NCI-H146 treated with DMSO at 0.1 percent for 48 hours (cell line): ENCODE results near the gene FH.

ENCODE experiments used
- DNase-seq: peaks from one replicate; lab custom pipeline; 2025; ENCODE audit not compliant: unreplicated experiment; lab: John Stamatoyannopoulos, UW

Gene FH

DNA sequence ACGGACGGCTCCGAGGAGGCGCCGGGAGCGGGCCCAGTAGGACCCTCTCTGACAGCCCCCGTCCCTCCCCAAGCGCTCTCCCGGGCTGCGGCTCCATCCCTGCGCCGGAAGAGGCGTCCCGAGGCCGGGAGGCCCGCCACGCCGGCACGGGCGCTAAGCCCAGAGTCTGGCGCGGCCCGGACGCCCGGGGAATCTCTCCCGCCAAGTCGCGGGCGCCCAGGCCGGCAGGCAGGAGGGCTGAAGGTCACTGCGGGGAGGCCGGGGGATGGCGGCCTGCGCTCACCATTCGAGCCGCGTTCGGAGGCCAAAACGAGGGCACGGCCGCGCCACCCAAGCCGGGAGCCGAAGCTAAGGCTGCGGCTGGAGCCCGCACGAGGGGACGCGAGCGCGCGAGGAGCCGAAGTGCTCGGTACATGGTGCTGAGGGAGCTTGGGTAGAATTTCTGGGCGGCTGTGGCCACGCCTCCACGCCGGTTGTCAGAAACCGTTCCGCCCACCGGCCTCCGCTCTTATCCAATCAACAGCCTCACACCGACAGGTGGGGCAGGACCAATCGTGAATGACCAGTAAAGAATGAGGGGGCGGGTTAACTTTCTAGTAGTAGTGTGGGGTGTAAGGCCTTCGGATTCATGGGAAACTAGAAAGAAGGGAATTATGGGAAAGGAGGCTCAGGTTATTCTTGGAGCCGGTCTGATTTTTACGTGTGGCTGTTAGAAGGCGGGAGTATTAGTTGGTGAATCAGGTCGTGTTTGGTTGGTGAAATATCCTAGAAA is at the start of gene FH:
Gene FH (minus strand): TSS at position 448 of the 772 bp plus-strand sequence. CDS start 33 bp downstream, at position 415.
- peak; percentile 99 for DNase-seq

DNA sequence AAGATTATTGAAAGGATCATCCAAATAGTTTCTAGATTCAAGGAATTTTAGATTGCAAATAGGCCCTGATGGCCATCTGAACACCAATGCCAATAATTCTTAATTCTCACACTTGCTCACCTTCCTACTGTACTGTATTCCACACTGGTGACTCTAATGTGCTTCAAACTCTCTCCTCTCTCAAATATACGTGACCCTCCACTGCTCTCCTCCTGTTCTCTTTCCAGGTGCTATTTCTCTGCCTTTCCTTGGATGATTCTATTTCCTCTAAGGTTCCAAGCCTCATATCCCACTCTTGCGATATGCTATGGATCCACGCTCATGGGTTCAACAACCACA is 41.3 kb upstream of the FH start:
- DNase-seq, result no peak

DNA sequence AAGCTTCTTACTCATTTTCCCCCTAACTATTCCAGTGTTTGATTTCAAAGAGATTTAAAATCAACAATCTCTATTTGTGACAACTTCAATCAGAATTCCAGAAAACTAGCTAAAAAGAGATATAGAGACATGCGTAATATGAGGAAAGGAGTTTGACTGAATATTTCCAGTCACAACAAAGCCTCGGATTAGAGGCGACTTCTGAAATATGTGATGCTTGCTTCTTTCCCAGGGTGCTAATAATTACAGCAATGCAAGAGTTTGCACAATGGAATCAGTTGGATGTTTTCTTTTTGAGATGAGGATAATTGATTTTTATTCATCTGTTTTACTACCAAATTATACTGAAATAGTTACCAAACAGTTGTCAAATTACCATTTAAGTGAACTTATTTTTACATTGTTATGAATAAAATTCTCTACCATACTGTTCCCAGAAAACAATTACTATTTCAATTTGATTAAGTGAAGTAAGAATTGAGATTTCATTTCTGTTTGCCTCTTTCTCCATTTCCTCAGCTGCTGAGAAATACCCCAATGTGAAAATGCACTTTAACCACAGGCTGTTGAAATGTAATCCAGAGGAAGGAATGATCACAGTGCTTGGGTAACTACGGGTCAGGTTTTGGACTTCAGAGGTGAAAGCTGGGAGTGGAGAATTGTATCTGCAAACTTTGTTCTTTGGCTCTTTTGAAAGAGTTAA is 40.7 kb upstream of the FH start:
- no peak for DNase-seq

DNA sequence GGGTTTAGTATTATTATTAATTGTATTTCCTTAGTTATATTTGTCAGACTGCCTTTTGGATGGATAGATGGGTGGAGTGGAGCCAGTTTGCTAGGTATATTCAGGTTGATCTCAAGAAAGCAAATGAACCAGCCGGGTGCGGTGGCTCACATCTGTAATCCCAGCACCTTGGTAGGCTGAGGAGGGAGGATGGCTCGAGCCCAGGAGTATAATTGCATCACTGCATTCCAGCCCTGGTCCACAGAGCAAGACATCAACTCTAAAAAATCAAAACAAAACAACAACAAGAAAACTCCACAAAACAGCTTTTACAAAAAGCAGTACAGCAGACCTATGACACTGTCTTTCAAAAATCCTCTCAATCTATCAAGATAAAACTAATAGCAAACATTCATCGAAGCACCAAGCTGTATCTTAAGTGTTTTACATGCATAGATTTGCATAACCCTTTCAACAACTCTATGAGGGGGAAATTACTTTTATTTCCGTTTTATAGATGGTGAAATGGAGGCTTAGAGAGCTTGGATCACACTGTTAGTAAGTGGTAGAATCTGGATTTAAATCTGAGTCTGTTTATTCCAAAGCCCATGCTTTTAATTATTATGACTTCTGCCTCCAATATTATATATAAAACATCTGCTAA is 38.1 kb upstream of the FH start:
- no peak for DNase-seq

DNA sequence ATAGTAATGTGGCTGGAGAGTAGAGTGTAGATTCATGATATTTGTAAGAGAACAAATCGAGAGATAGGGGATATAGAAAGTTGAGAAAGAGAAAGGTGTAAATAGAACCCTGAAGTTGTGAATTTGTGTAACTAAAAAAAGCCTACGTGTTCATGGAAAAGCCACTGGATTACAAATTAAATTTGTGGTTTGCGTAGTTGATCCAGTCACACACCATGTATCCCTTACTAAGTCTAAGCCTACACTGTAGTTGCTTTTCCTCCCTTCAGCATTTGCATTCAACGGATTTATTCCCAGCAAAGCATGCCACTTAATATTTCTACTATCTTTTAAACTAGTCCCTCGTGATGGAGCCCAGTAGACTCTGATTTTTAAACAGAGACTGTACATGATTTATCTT is 37.5 kb upstream of the FH start:
- DNase-seq, result no peak

DNA sequence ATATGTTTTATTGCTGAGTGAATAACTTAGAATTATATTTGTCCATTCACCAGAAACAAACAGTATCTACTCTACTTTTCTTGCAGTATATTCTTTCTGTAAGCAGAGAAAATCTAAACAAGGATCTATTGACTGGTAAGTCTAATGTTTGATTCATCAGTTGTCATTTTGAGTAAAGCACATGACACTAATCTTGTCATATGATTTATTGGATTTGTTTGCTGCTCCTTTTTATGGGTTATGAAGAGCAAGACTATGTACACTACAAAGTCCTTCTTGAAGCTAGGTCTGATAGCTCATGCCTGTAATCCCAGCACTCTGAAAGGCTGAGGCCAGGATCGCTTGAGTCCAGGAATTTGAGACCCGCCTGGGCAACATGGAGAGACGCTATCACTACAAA is 36.0 kb upstream of the FH start:
- no peak for DNase-seq

DNA sequence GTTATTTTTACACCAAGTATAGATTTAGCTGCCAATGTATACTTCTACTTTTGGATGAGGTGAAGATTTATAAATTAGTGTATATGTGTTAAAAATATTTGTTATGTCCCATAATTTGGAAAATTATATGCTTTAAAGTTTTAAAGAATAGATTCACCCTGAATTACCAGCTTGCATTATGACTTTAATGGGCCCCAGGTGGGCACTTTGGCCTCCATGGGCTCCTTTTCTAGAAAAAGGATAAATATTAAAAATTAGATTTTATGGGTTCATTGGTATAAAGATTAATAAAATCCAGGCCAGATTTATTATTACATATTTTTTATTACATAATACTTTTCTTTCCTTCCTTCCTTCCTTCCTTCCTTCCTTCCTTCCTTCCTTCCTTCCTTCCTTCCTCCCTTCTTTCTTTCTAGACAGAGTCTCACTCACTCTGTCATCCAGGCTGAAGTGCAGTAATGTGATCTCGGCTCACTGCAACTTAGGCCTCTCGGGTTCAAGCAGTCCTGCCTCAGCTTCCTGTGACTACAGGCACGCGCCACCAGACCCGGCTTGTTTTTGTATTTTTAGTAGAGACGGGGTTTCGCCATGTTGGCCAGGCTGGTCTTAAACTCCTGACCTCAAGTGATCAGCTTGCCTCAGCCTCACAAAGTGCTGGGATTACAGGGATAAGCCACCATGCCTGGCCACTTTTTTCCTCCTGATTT is 34.5 kb upstream of the FH start:
- no peak for DNase-seq

DNA sequence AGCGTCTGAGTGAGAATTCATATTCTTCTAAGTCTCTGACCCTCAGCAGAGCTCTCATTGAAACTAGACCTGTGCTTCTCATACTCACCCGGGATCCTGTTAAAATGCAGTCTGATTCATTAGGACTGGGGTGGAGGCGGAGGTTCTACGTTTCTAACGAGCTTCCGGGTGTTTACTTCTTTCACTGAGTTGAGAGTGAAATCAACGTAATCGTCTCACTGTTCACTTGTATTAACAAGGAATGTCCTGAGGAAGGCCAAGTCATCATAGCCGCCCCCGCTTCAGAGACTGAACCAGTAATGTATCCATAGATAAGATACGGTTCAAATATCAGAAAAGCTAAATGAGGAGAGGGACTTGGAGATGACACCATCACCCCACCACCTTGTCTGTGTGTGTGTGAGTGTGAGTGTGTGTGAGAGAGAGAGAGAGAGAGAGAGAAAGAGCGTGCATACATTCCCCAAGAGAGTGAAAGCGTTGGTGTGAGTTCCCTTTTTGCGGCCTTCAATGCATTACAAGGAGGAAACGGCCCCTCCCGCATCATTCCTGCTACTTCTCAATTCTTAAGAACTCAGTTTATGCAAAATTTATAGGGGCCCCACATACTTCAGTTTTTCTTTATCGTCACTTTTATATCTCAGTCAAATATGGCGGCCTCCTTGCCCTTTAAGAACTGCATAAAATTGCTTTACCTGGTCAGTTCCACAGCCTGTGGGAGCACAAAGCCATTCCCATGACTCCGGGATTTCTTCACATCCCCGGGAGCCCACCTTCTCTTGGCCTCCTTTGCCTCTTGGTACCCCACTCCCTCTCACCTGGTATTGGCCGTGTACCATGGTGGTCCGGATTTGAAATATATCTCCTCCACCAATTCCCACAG is 32.4 kb upstream of the FH start:
- DNase-seq, result no peak

DNA sequence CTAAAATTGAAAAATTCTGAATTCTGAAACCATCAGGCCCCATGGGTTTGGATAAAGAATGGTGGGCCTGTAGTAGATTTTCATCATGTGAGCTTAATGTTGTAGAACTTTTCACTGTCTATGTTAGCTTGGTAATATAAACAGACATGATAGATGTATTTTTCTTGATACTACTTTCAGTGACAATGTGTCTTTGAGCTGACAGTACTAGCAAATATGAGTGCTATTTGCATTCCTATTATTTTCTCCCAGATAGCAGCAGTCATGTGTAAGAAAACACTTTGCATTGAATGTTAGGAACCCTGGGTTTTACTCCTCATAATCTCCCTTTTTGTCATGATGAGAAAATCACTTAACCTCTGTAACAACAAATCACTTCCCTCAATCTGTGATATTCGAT is 30.8 kb upstream of the FH start:
- DNase-seq, result no peak

DNA sequence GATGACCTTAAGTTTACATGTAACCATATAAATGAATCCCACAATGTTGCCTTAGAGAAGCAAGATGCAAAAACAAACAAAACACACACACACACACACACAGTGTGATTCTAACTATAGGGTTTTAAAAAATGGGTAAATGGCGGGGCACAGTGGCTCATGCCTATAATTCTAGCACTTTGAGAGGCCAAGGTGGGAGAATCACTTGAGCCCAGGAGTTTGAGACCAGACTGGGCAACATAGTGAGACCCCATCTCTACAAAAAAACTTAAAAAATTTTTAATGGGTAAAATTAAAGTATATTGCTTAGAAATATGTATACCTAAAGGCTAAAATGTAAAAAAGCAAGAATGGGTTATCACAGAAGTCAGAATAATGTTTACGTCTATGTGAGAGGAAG is 28.5 kb upstream of the FH start:
- DNase-seq, result no peak

DNA sequence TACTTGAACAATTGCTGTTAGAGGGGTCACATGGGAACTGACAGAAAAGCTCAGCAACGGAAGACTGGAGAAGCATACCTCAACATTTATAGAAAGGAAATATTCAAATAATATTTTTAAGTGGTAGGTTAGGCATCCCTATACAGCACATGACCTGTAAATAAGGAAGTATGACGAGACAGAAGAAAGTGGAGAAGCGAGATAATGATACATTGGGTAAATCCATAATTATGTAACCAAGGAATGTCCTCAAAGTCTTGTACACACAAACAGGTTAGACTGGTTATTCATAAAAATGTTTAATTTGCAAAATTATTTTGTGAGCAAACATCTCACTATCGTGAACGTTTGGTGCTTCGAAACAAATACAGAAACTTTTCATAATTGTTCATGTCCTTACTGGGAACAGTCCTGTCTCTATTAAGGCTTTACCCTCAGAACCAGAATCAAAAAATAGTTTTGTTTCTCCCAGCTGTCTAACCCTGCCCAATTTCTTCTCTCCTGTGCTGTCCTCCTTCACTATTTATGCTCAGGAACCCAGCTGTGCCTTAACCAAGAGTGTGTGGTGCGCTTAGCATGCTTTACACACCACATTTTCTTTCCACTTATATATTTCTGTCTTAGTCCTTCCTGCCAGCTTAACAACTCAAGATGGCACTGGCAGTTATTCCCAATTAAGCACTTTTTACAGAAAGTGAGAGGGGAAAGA is 22.8 kb upstream of the FH start:
- no peak for DNase-seq

DNA sequence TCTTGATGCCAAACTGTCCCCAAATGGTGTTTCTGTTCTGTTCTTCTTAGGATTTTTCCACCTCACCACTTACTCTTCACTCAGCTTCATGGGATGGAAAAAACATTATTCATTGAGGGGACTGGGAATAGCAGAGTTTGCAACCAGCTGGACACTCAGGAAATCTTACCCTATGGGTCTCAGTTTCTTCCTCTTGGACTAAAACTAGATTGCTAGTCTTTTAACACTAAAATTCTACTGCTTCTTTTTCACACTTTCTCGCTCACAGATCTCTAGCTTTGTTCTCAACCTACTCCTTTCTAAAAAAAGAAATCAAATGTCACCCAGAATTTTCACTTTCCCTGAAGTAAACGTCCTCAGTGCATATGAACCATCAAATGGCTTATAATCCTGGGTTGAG is 17.4 kb upstream of the FH start:
- no peak for DNase-seq

DNA sequence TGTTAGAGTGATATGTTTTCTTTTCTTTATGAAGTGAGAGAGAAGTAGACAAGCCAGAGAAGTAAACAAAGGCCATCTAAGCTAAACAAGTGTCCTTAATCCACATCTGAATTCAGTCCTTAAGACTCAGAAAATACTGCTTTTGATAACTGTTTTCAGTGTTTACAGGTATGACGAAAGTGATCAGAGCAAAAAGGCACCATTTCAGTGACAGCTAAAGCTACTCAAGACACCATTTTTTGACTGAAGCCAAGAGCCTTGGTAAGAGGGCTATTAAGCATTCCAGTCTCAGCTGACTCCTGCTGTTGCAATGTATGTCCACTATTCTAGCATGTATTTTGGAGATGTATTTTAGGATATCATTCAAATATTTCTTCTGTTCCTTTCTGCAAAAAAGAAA is 16.7 kb upstream of the FH start:
- DNase-seq, result no peak

DNA sequence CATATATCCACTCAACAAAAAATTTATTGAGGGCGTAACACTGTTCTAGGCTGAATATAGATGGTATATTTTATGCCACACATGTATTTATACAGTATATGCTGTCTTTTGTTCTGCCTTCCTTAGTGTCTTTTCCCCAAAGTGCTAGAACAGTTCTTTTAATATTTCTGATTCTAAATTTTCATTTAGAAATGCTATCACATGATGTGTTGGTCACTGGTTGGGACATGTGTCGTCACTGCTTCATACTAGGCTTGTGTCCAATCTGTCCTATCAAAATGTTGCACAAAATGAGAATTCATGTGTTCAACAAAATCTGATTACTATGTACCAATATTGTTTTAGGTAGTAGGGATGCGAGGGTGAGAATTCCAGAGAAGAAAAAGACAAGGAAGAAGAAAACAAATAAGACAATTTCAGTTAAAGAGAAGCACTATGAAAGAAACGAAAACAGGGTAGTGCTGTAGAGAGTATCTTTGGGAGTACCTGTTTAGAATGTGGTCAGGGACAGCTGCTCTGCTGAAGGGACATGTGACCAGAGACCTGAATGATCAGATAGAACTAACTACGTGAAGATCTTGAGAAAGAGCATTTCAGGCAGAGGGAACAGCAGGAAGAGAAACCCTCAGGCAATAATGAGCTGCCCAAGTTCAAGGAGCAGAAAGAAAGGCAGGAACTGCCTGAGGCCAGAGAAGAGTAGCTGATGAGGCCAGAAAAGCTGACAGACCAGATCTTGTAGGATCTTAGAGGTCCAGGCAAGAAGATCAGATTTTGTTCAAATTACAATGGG is 14.0 kb upstream of the FH start:
- DNase-seq, result no peak

DNA sequence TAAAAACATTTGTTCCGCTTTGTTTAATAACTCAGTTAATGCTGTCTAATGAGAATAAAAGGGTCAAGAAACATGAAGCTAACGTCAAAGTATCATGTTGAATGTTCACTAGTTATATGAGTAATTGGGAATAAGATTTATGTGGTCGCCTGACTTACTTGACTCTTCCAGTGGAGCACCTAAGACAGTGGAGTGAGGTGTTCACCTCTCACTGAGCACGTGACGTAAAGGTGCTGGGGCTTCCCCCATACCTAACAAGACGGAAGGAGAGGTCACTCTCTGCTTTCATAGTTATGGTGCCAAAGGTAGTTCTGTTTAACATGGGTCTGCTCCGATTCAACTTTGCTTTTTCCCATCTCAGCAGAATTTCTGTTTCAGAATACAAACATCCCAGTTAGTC is 13.3 kb upstream of the FH start:
- no peak for DNase-seq

DNA sequence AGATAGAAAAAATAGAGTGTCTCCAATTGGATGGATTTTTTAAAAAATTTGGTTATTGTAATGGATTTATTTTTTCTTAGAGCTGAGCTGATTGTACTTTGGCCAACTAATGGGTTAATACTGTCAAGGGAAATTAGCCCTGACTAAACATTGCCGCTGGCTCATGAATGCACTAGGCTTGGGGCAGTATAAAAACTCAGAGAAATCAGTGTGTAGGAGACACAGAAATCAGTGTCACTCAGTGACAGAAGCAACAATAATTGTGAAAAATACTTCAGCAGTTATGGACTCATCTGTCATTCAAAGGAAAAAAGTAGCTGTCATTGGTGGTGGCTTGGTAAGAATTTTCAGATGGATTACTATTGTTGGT is 12.6 kb upstream of the FH start, which contains the start of gene KMO:
Gene KMO (plus strand): TSS at position 217 of the 370 bp plus-strand sequence. CDS start 67 bp downstream, at position 284.
- DNase-seq, result peak; percentile 31

DNA sequence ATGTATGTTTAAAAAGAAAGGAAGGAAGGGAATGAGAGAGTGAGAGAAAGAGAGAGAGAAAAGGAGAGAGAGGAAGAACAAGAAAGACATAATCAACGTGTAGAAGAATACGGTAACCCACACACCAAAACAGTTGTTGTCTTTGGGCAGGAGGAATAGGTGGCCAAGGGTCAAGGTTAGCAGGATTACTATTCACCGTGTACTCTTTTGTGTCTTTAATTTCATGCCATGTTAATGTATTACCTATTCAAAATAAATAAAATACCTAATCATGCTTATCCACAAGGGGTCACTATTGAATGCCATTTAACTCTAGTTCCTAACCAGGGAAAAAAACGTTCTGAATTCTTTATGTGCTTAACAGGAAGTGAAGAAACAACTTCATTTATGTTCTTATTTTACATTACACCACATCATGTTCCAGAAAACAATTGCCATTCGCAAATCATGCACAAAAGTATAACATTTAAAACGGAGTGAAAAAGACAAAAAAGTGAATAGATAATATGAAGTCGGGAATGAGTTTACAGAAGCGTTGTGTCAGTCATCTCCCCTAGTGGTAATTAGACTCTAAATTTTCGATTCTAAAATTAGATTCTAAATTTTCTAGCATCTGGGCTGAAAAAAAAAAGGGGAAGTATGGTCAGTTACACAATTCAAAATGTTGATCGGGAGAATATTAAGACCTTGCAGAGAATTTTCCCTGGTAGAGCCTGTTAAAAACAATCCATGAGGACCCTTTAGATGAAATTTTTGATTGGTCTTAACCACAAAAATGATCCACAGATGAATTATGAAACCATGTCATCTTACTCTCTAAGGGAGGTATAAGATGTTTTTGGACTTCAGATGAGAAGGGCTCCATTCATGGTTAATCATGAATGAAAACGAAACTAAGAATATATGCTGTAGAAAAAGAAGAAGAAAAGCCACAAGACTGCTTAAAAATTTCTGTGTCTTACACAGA is 11.9 kb upstream of the FH start:
- DNase-seq, result peak; percentile 87

DNA sequence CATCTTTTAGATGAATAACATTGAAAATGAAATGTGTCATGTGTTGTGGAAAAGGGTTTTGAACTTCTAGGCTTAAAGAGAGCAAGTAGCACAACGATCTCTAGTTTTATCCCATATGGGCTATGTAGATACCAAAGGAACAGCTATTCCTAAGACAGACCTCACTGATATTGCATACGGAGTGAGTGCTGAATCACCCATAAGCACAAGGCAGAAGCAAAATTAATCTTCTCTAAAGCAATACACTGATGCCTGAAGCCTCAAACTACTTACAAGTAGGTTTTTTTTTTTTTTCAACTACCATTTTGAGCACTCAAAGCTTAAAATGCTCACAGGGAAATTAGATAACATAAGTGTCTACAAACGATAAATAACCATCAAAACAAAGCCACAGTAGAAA is 7.6 kb upstream of the FH start:
- no peak for DNase-seq
